ENCODE results near the gene HELZ2.

Gene HELZ2

DNA sequence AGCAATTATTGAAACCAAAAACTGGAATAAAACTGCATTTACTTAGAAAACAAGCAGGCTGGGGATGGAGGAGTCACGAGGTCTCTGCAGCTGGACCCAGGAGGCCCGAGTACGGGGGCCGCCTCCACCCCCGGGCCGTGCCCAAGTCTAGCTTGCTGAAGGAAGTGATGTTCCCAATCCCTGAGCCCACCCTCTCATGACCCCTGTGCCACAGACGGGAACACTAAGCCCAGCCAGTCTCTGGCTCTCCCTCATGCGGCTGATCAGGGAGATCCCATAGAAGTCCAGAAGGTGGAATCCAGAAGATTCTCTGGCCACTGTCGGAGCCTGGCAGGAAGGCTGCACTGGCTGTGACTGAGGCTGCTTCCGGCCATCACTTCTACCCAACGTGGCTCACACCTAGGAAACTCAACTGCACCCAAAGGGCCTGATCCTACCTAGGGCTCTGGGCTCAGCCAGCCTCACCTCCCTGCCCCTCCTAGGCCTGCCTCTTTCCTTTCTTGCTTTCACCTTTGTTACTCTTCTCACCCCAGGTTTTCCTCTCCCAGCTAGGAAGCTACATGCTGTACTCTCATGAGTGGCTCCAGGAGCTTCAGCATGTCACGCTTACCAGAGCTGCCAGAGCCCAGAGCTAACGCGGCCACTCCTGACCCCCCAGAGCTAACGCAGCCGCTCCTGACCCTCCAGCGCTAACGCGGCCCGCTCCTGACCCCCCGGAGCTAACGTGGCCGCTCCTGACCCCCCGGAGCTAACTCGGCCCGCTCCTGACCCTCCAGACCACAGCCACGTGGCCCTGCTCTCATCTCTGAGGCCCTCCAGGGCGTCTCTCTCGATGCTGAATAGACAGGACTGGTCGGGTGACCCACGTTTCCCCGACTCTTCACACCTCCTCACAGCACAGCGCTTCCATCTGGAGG, 24.7 kb upstream of the HELZ2 start:
- no peak for DNase-seq (ENCODE audit: low read depth)

DNA sequence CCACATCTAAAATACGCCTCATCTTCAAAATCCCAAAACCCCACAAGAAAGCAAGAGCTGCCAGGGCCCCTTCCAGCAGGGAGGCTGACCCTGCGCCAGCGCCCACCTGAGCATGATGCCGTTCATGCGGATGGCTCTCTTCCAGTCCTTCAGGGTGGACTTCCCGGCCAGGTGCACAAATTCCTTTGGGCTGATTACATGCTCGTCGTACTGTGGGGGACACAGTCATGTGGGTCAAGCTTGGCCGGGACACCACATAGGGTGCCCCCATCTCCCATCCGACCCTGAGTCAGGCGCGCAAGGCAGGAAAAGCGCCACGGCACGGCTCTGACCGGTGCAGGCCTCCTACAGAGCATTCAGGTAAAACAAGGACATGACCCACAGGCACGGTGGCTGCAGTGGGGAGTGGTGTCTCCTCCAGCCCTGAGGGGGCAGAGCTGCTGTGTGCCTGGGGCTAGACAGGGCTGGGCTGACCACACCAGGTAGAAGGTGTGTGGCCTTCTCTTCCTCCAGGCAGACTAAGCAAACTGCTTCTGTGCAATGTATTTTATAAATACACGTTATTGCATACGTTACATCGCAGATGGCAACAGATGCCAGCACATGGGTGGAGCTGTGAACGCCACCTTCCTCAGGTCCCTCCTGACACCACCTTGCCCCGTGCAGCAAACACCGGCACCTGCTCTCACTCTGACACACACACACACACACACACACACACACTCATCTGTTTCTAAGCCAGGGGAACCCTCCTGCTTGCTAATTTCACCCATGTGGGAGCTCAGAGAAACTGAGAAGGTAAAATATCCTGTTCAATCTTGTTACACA, 23.8 kb upstream of the HELZ2 start:
- no peak for DNase-seq (ENCODE audit: low read depth)

GRCh38 chr20:63596423-63596822, 22.4 kb upstream of the HELZ2 start:
- no peak for DNase-seq (ENCODE audit: low read depth)

- no peak for DNase-seq (ENCODE audit: low read depth)
Observed at GRCh38 chr20:63595416-63596127, 21.5 kb upstream of the HELZ2 start.

GRCh38 chr20:63594043-63594561, 20.1 kb upstream of the HELZ2 start:
- no peak for DNase-seq (ENCODE audit: low read depth)

DNA sequence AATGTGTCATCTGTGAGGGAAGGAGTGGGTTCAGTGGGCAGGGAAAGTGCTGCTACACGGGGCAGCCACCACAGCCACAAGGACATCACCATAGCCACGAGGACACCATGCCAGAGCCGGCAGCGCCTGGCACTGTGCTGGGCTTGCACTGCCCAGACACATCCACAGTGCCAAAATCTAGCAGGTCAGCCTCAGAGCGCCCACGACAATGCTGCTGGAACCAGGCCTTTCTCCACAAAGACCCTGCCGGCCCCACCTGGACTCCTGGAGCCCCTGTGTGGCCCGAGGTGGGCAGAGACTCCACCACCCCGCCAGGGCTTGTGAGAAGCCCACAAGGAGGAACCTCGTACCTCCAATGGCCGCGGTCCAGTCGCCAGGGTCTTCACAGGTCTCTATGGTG, 18.6 kb upstream of the HELZ2 start:
- no peak for DNase-seq (ENCODE audit: low read depth)

- no peak for DNase-seq (ENCODE audit: low read depth)
Observed at GRCh38 chr20:63591786-63592355, 17.8 kb upstream of the HELZ2 start.

DNA sequence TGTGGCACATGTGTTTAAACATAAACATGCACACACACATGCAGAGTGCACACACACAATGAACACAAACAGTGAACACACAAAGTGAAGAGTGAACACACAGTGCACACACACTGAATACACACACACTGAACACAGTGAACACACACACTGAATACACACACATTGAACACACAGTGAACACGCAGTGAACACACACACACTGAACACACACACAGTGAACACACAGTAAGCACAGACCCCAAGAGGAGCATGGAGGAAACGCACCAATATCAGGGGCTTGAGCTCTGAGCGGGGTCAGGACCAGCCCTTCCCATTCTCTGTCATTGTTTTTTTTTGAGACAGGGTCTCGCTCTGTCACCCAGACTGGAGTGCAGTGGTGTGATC, 17.1 kb upstream of the HELZ2 start:
- no peak for DNase-seq (ENCODE audit: low read depth)

DNA sequence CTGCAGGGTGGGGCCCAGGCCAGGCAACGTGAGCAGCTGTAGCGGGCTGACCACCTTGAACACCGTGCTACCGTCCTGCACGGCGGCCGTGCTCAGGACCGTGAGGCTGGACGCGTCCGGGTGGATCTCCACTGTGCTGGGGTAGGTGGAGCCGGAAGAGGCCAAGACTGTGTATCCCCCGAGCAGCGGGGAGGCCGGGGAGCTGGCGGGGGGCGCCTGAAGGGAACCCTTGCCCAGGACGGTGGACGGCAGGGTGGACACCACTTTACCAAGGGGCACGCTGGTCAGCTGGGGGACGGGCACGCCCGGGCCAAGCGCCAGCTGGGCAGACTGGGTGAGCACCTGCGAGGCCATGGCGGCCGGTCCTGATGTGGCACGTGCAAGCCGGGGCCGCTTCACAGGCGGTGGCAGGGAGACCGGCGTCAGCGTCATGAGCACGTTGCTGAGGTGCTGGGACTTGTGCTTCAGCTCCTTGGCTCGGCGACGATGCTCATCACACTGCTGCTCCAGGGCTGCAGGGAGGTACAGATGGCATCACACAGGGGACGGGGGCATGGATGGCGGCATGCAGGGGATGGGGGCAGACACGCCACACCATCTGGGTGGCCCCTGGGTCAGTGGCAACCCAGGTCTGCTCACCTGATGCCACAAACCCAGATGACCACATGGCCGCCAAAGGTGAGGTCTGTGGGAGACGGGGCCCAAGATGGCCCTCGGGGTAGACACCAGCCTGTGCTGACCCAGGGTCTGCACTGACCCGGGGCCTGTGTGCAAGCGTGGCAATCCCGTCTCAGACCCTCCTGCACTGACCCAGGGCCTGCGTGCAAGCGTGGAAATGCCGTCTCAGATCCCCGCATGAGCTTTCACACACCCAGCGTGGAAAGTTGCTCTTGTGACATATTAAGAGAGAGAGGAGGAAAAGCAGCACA, 16.4 kb upstream of the HELZ2 start:
- no peak for DNase-seq (ENCODE audit: low read depth)

DNA sequence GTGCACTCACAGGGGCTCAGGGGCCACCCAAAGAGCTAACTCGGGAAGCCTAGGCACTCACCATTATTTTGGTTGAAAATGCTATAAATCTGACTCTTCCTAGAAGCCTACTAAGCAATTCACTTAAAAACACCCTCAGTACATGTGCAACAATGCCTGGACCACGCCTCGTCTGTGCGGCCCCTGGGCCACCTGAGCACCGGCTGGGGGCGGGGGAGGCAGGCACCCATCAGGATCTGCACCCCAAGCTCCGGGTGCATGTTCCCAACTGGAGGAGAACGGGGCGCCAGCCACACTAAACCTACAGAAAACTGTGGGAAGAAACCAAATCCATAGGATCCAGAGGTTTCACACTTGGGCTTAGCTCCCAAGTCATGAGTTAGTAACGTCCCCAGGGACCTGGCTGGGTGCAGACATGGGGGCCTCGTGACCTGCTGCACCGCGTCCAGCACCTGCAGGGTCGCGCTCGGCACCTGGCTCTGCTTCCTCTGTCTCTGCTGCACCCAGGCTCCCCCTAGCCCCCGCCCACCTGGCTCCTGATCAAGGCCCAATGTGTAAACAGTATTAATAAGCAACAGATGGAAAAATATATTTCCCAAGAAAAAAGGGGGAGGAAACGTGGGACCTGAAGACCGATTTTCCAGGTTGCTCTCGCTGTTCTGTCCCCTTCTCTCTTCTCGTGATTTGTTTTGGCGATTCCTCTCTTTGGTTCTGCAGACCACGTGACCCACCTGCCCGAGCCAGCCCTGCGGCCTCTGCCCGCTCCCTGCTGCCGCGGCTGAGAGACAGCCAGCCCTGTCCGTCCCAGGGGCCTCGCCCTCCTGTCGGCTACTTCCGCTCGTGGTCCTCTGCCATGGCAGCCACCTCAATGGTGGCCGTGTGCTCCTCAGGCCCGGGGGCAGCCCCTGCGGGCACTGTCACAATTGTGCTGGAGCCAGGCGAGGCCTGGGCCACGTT, 15.5 kb upstream of the HELZ2 start:
- no peak for DNase-seq (ENCODE audit: low read depth)

GRCh38 chr20:63588641-63589041, 14.6 kb upstream of the HELZ2 start:
- no peak for DNase-seq (ENCODE audit: low read depth)

GRCh38 chr20:63587776-63588591, 13.9 kb upstream of the HELZ2 start:
- DNase-seq (ENCODE audit: low read depth), result no peak

DNA sequence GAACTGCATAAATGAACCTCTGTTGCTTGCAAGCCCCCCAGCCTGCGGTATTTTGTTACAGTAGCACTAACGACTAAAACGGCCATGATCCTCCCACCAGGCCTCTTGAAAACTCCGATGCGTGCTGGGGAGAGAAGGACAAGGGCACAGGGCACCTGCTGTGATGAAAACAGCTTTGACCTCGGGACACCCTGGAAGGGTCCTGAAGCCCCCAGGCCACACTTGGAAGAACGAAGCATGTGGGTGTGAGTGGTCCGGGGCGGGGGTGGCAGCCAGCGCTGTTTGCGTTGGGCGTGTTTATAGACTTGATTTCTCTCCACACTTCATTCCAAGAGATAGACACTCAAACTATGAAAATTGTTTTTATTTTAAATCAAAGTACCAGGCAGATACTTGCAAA, 13.2 kb upstream of the HELZ2 start:
- DNase-seq (ENCODE audit: low read depth), result no peak

- DNase-seq (ENCODE audit: low read depth), result no peak
Observed at GRCh38 chr20:63586797-63587196, 12.8 kb upstream of the HELZ2 start.

GRCh38 chr20:63585616-63586565, 11.9 kb upstream of the HELZ2 start:
- DNase-seq (ENCODE audit: low read depth), result no peak

- DNase-seq (ENCODE audit: low read depth), result no peak
Observed at GRCh38 chr20:63582382-63583063, 8.5 kb upstream of the HELZ2 start.

Data from stimulated activated CD8-positive, alpha-beta memory T cell treated with anti-CD3 and anti-CD28 coated beads, Interleukin-12 subunit alpha, Interleukin-12 subunit beta, amount 100 ng/mL, for 1 hour (primary cell).